Ovary (tissue), 9 donors: ENCODE measurements around the gene GLYATL3. TPM values are rescaled to one million over a fixed set of nuclear protein-coding genes. Genes with fewer than 3 reads are reported as not detected.

Experiments used
- DNase-seq, 5 donors: peaks; one replicate each; pipeline ENCODE4 v3.0.0-alpha.2; 2019 to 2020
- H3K27ac ChIP-seq, 2 donors: fragments of 200-600 bp; one replicate each; pipeline versions ENCODE4 v1.5.1 to v1.8.0; 2019 to 2022
- H3K27me3 ChIP-seq: fragments of 200-600 bp; one replicate; pipeline ENCODE4 v1.8.0; 2022
- H3K36me3 ChIP-seq: fragments of 200-600 bp; sonication (generic); one replicate; pipeline ENCODE4 v1.5.1; 2019
- H3K4me1 ChIP-seq: one replicate; pipeline ENCODE4 v1.8.1; 2013; ENCODE audit warnings: mild to moderate bottlenecking, moderate library complexity; ENCODE audit not compliant: insufficient read depth
- H3K4me3 ChIP-seq: fragments of 200-600 bp; sonication (generic); one replicate; pipeline ENCODE4 v1.5.1; 2017
- H3K9me3 ChIP-seq, 2 donors: fragments of 200-600 bp in 1 of 2; sonication (generic) in 1 of 2; one replicate each; pipeline versions ENCODE4 v1.5.1 to v1.8.1; 2013 to 2019; ENCODE audit warnings: mild to moderate bottlenecking in 1 of 2, moderate library complexity in 1 of 2
- EP300 ChIP-seq: sonication (generic); formaldehyde crosslinking; IDR thresholded peaks from one replicate; pipeline ENCODE4 v1.6.1; 2017; ENCODE audit warnings: antibody characterized with exemption
- POLR2A ChIP-seq: fragments of 450-650 bp; IDR thresholded peaks from one replicate; pipeline ENCODE4 v1.6.1; 2017; ENCODE audit warnings: antibody characterized with exemption, mild to moderate bottlenecking, moderate library complexity
- WGBS, 3 donors: extraction: QIAGEN DNeasy Blood & Tissue Kit in 1 of 3; methylation state at CpG; one replicate each; pipeline versions ENCODE4 v1.1.5 to v1.1.7; 2013 to 2017; 5-methylcytosine and 5-hydroxymethylcytosine counted together
- intact Hi-C, 4 donors: fragments of 100-400 bp; cut with DNase I; formaldehyde crosslinking; loops; one replicate each; pipeline versions ENCODE4 v1.11.0 to v1.15.1; 2022 to 2023
- polyA plus RNA-seq, 2 donors: library from polyadenylated mRNA; stranded (reverse); fragments of 200-250 nt in 1 of 2; fragments of 350-450 nt in 1 of 2; fragmentation: Illumina TruSeq in 1 of 2; extraction: RNeasy Lipid Tissue Mini Kit (QIAGEN cat#74804) in 1 of 2; gene quantifications; one replicate each; pipeline ENCODE4 v1.2.3, GENCODE V29; 2013 to 2014
- total RNA-seq, 7 donors: library from RNA; depleted of rRNA in 2 of 7; stranded (reverse); fragments of >200 nt in 2 of 7; fragmentation: NEBNext Ultra II Directional in 3 of 7; extraction: Animal tissue kit (Norgen Biotek cat#: 25700) in 3 of 7; gene quantifications; one replicate each; pipeline versions ENCODE4 v1.1.0 to v1.2.4, GENCODE V29; 2016 to 2023
- TF ChIP-seq, protein P1 (sequence below), 3 donors: fragments of 450-650 bp in 2 of 3; fragments of 200-600 bp in 1 of 3; IDR thresholded peaks; one replicate each; pipeline versions ENCODE4 v1.5.1 to v1.8.0; 2016 to 2022; ENCODE audit warnings: antibody characterized with exemption in 3 of 3, mild to moderate bottlenecking in 1 of 3
- donor health status: DM: no; HTN: no; CAD: no; lungs with moderate emphysema.
- donor health status: DM: no; HTN: no; CAD: no.
- donor health status: Bipolar disorder and iron deficiency.
- donor health status: DM: yes; HTN: yes; CAD: no.
- donor health status: DM: no; HTN: no; CAD: no.
- donor health status: DM: yes; HTN: yes; CAD: no.

GLYATL3 gene
- total and polyA plus RNA-seq, 9 donors: not detected

GRCh38 chr6:49509342-49509741 is 9.6 kb downstream of the GLYATL3 start:
- no peak overlapping the region for H3K27ac ChIP-seq
- TF ChIP-seq, protein P1, sequence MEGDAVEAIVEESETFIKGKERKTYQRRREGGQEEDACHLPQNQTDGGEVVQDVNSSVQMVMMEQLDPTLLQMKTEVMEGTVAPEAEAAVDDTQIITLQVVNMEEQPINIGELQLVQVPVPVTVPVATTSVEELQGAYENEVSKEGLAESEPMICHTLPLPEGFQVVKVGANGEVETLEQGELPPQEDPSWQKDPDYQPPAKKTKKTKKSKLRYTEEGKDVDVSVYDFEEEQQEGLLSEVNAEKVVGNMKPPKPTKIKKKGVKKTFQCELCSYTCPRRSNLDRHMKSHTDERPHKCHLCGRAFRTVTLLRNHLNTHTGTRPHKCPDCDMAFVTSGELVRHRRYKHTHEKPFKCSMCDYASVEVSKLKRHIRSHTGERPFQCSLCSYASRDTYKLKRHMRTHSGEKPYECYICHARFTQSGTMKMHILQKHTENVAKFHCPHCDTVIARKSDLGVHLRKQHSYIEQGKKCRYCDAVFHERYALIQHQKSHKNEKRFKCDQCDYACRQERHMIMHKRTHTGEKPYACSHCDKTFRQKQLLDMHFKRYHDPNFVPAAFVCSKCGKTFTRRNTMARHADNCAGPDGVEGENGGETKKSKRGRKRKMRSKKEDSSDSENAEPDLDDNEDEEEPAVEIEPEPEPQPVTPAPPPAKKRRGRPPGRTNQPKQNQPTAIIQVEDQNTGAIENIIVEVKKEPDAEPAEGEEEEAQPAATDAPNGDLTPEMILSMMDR (IDR thresholded peaks at IDR 0.05): no peak
- TF ChIP-seq EP300 (no peak), POLR2A (no peak)
- no peaks in the 10 kb centered on the region for H3K36me3 ChIP-seq
- H3K4me3 ChIP-seq: no peak overlapping the region
- intact Hi-C loops: no loop called here
- H3K4me1 ChIP-seq: no peaks in the 10 kb centered on the region
- DNase-seq: no peak
- 69 to 85% (median 77%) methylated on average over 3 of the region's 3 CpGs for WGBS, 3 donors
- no peaks in the 10 kb centered on the region for H3K9me3 ChIP-seq
- no peaks in the 10 kb centered on the region for H3K27me3 ChIP-seq

- TF ChIP-seq, protein P1 (IDR thresholded peaks at IDR 0.05): no peak
- no peak for TF ChIP-seq EP300
- TF ChIP-seq POLR2A: no peak
- DNase-seq: no peak
These were observed 13.6 kb downstream of the GLYATL3 start for GRCh38 chr6:49513153-49513989.

DNA sequence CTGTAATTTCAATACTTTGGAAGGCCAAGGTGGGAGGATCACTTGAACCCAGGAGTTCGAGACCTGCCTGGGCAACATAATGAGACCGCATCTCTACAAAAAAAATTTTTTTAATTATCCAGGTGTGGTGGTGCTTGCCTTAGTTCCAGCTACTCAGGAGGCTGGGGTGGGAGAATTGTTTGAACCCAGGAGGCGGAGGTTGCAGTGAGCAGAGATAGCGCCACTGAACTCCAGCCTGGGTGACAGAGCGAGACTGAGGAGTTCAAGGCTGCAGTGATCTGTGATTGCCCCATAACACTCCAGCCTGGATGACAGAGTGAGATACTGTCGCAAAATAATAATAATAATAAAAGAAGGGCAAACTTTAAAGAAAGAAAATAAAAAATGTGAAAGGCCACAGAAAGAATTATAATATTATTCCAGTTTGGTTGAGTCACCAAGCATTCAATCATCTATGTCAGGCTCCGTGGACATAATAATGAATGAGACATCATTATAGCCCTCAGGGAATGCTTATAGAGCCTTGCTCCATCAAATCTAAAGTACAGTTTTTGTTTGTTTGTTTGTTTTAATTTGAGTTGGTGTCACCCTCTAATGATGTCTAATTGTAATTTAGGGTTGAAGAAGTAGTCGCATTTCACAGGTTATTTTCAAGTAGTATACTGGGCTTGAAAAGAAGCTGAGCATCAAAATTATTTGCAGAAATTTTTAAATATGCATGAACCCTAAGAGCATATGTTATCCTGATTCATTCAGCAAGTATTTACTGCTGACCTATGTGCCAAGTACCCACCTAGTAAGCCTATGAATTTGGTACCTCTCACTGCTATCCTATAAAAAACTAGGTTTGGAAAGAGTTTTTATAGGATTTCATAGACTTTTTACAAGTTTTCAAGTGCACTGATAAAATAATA is 15.1 kb downstream of the GLYATL3 start:
- intact Hi-C loops: no loop called here
- H3K27me3 ChIP-seq: no peaks in the 10 kb centered on the region
- no peak overlapping the region for H3K27ac ChIP-seq
- WGBS, 3 donors: 66 to 70% (median 66%) methylated on average over 8 of the region's 8 CpGs
- H3K4me3 ChIP-seq: no peak overlapping the region
- DNase-seq: no peak
- TF ChIP-seq EP300 (no peak), POLR2A (no peak)
- TF ChIP-seq, protein P1 (IDR thresholded peaks at IDR 0.05): no peak
- no peaks in the 10 kb centered on the region for H3K4me1 ChIP-seq
- no peaks in the 10 kb centered on the region for H3K36me3 ChIP-seq
- H3K9me3 ChIP-seq: no peaks in the 10 kb centered on the region

More at GRCh38 chr6:49513153-49513989, 13.6 kb downstream of the GLYATL3 start:
- Histone ChIP-seq H3K4me1 (no peaks in the 10 kb centered on the region), H3K27ac (no peak overlapping the region), H3K27me3 (no peaks in the 10 kb centered on the region), H3K4me3 (no peak overlapping the region), H3K9me3 (no peaks in the 10 kb centered on the region), H3K36me3 (no peaks in the 10 kb centered on the region)
- intact Hi-C loops: no loop called here
- WGBS, 3 donors: 41 to 66% (median 46%) methylated on average over 2 of the region's 2 CpGs

- H3K27me3 ChIP-seq: no peaks in the 10 kb centered on the region
- H3K36me3 ChIP-seq: no peaks in the 10 kb centered on the region
- no peak overlapping the region for H3K27ac ChIP-seq
- no peaks in the 10 kb centered on the region for H3K9me3 ChIP-seq
- H3K4me3 ChIP-seq: no peak overlapping the region
- 60 to 65% (median 62%) methylated on average over 10 of the region's 10 CpGs for WGBS, 3 donors
- TF ChIP-seq POLR2A (no peak), EP300 (no peak)
- TF ChIP-seq, protein P1 (IDR thresholded peaks at IDR 0.05): no peak
- DNase-seq: no peak
- intact Hi-C loops: no loop called here
- no peaks in the 10 kb centered on the region for H3K4me1 ChIP-seq
These were observed 15.9 kb downstream of the GLYATL3 start for GRCh38 chr6:49515485-49516146.
